Effector memory CD8-positive, alpha-beta T cell (primary cell): ENCODE data around the gene IL11.

ENCODE experiments used
- ATAC-seq: fragments of 150-1000 bp; cut with Tn5 transposase; replicated peaks from 2 replicates; pipeline ENCODE4 v1.10.0; 2021; ENCODE audit warnings: mild to moderate bottlenecking, moderate library complexity
- DNase-seq, 3 experiments: peaks; one replicate each; pipeline ENCODE4 v3.0.0; 2021
- H3K27ac Mint-ChIP-seq, 2 donors: one replicate each; pipeline ENCODE4 v1.8.0; 2022; ENCODE audit warnings: mild to moderate bottlenecking in 2 of 2, mixed read lengths in 2 of 2, moderate library complexity in 2 of 2
- H3K27me3 Mint-ChIP-seq, 2 donors: one replicate each; pipeline ENCODE4 v1.8.0; 2022; ENCODE audit warnings: mixed read lengths in 2 of 2
- H3K36me3 Mint-ChIP-seq: one replicate; pipeline ENCODE4 v1.8.0; 2022; ENCODE audit warnings: mild to moderate bottlenecking, moderate library complexity, mixed read lengths; ENCODE audit not compliant: insufficient read depth
- H3K4me1 Mint-ChIP-seq, 2 donors: one replicate each; pipeline ENCODE4 v1.8.0; 2022; ENCODE audit warnings: low read depth in 2 of 2, mixed read lengths in 2 of 2
- H3K4me3 Mint-ChIP-seq, 2 donors: one replicate each; pipeline ENCODE4 v1.8.0; 2022; ENCODE audit warnings: mild to moderate bottlenecking in 2 of 2, mixed read lengths in 2 of 2, moderate library complexity in 2 of 2
- H3K9me3 Mint-ChIP-seq, 2 donors: one replicate each; pipeline ENCODE4 v1.8.0; 2022; ENCODE audit warnings: mixed read lengths in 2 of 2

Gene IL11

DNA sequence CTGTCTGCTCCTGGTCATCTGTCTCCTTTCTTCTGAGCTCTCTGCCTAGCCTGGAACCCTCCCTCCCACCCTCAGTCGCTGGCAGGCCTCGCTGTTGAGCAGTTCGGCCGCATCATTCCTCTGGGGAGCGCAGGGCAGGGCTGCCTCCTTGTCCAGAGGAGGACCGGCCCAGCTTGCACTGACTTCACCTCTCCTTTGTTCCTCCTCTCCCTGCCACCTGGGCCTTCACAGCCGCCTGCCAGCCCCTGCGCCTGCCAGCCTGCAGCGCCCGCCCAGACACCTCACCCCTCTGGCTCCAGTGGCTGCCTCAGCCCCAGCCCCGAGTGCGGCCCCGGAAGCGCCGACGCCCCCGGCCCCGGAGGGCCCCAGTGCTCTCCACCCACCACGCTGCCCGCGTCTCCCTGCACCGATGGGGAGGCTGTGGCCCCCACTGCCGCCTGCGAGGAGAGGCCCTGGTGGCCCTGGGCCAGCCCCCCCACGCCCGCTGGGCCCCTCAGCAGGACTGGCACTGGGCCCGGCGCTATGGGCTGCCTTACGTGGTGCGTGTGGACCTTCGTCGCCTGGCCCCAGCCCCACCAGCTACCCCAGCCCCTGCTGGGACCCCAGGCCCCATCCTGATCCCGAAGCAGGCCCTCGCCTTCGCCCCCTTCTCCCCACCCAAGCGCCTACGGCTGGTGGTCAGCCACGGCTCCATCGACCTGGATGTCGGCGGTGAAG lies 23.4 kb downstream of the IL11 start:
- no peaks in the 10 kb centered on the region for H3K9me3 Mint-ChIP-seq
- H3K27ac Mint-ChIP-seq, result peak overlapping the region in 1 of 2 donors; percentile 70
- H3K36me3 Mint-ChIP-seq, result peaks cover 26% of the 10 kb centered on the region
- peaks cover 10 to 12% of the 10 kb centered on the region in 2 donors for H3K27me3 Mint-ChIP-seq
- DNase-seq (no peak), ATAC-seq (no peak)
- H3K4me3 Mint-ChIP-seq, result no peak overlapping the region
- peaks cover 9% of the 10 kb centered on the region in 2 donors for H3K4me1 Mint-ChIP-seq

DNA sequence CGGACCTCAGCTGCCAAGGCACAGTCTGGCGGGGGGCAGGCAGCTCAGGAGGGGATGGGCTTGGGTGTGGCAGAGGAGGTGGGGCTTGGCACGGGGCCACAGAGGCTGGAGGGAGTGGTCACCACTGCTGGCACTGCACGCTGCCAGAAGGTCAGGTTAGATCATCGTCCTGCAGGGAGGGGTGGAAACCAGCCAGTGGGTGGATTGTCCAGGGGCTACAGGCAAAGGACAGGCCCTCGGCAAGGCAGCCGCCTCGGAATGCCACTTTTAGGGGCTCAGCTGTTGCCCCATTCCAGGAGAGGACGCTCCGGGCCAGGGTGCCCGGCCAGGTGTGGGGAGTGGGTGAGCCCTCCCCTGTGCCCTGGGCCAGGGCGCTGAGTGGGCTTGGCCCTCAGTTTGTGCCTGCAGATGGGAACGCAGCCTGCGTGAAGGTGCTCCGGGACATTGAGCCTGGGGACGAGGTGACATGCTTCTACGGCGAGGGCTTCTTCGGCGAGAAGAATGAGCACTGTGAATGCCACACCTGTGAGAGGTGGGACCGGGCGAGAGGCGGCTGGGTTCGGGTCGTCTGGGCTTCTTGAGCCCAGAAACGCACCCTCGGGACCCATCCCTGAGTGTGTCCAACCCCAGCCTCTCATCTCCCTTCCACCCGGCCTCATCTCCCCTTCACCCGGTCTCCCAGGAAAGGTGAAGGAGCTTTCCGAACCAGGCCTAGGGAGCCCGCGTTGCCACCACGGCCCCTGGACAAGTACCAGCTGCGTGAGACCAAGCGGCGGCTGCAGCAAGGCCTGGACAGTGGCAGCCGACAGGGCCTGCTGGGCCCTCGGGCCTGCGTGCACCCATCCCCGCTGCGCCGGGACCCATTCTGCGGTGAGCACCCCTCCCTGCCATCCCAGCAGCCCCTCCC lies 24.2 kb downstream of the IL11 start:
- H3K4me3 Mint-ChIP-seq, result no peak overlapping the region
- ATAC-seq (no peak), DNase-seq (no peak)
- H3K4me1 Mint-ChIP-seq, result peaks cover under 1 to 2% of the 10 kb centered on the region in 2 donors
- H3K36me3 Mint-ChIP-seq, result peaks cover 21% of the 10 kb centered on the region
- H3K27ac Mint-ChIP-seq, result no peak overlapping the region
- peaks cover 2 to 4% of the 10 kb centered on the region in 2 donors for H3K27me3 Mint-ChIP-seq
- no peaks in the 10 kb centered on the region for H3K9me3 Mint-ChIP-seq

DNA sequence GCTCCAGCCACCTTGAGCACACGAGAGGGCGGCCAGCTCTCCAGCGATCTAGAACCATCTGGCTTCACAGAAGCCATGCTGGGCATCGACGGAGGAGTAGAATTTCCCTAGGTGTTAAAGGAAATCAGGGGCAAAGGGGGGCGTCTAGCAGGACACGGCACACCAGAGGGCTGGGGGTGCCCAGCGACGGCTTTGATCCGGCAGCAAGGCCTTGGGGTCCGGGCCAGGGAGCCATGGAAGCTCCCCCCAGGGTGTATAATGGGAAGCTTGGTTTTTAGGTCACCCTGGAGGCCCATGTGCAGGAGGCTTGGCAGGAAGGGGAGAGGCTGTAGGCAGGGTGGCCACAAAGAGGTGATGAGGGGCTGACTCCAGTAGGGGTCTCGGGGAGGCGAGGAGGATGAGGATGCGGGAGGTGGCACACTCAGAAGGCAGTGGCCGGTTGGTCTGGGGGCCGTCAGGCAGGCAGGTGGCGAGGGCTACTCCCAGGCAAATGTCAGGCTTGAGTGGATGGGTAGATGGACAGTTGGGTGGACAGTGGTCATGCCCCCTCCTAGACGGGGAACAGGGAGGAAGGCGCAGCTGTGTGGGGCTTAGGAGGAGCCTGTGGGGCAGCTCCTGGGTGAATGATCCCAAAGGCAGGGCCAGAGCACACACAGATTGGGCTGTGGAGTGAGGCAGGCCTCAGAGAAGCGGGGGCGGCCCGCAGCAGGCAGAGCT lies 25.0 kb downstream of the IL11 start:
- H3K27ac Mint-ChIP-seq, result peak overlapping the region in 1 of 2 donors; percentile 62
- no peaks in the 10 kb centered on the region for H3K27me3 Mint-ChIP-seq
- ATAC-seq, result no peak
- H3K4me1 Mint-ChIP-seq, result peaks cover 8 to 9% of the 10 kb centered on the region in 2 donors
- H3K9me3 Mint-ChIP-seq, result no peaks in the 10 kb centered on the region
- DNase-seq, result no peak
- H3K36me3 Mint-ChIP-seq, result peaks cover 29% of the 10 kb centered on the region
- H3K4me3 Mint-ChIP-seq, result no peak overlapping the region

DNA sequence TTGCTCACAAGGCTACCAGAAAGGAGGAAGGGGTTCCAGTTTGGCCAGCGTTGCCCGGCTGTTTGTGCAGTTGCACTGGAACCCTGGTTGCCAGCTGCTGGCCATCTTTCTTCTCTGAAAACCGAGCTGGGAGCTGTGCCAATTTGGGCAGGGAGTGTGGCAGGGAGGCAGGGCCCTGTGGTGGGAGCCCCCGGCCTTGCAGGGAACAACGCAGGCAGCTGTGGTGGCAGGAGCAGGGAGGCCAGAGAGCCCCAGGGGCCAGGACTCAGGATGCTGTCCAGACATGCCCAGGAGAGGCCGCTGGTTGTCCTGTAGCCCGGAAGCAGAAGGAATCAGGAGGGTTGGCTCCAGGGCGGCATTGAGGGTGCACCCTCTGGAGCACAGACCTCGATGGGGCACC lies 25.8 kb downstream of the IL11 start:
- DNase-seq, result no peak
- Mint-ChIP-seq H3K4me1 (peaks cover 11 to 15% of the 10 kb centered on the region in 2 donors), H3K4me3 (no peak overlapping the region), H3K9me3 (no peaks in the 10 kb centered on the region), H3K27ac (peak overlapping the region in 1 of 2 donors; percentile 62), H3K36me3 (peaks cover 37% of the 10 kb centered on the region), H3K27me3 (no peaks in the 10 kb centered on the region)
- no peak for ATAC-seq

DNA sequence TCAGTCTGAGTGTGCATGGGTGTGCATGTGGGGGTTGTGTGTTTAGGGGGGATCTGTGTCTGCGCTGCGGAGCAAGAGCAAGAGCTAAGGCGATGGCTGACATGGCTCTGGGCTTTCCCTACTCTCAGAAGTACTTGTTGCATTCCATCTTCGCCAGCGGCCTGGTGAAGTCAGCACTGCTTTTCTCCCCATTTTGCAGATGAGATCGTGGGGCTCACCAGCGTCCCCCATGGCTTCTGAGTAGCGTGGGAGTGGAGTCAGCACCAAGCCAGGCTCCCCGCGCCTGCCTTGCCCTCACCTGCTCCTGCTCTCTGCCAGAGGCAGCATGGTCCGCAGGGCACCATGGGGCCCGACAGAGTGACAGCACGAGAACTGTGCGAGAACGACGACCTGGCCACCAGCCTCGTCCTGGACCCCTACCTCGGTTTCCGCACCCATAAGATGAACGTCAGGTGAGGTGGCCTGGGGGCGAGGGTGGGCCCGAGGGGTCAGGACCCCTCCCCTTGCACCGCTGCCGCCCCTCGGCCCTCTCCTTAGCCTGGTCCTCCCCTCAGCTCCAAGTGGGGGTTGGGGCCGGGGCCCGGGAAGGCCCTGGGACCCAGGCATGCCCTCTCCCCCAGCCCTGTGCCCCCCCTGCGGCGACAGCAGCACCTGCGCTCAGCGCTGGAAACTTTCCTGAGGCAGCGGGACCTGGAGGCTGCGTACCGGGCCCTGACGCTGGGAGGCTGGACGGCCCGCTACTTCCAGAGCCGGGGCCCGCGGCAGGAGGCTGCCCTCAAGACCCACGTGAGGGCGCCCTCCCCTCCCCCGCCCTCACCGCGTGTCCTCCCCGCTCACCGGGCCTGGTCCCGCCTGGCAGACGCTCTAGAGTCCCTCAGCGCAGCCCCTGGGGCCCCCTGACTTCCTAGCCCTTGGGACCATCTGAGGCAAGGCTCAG lies 28.4 kb downstream of the IL11 start:
- H3K36me3 Mint-ChIP-seq, result peaks cover 58% of the 10 kb centered on the region
- peak overlapping the region; percentile 75 to 94 for H3K4me3 Mint-ChIP-seq
- DNase-seq (no peak), ATAC-seq (no peak)
- H3K27ac Mint-ChIP-seq, result peak overlapping the region; percentile 99 to 100
- peaks cover 16 to 25% of the 10 kb centered on the region in 2 donors for H3K4me1 Mint-ChIP-seq
- H3K9me3 Mint-ChIP-seq, result no peaks in the 10 kb centered on the region
- peaks cover 6 to 14% of the 10 kb centered on the region in 2 donors for H3K27me3 Mint-ChIP-seq

DNA sequence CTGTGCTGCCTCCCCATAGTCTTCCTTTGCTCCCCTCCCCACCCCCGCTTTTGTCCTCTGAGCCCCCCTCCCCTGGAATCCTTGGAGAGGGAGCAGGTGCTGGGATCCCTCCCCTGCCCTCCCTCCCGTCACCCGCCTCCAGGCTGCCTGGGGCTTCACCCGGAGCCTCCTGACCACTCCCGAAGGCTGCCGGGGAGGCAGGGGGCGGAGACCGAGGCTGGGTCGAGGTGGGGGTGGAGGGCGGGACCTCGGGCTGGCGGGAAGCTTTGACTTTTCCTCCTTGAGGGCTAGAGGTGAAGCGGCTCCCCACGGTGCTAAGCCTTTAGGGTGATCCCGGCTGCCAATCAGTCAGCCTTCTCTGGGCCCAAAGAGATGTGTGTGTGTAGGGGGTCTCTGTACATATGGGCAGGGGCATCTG lies 29.1 kb downstream of the IL11 start:
- Mint-ChIP-seq H3K4me1 (peaks cover 16 to 25% of the 10 kb centered on the region in 2 donors), H3K4me3 (peak overlapping the region; percentile 75 to 94), H3K36me3 (peaks cover 59% of the 10 kb centered on the region), H3K27me3 (peaks cover 6 to 18% of the 10 kb centered on the region in 2 donors), H3K27ac (peak overlapping the region; percentile 99 to 100), H3K9me3 (no peaks in the 10 kb centered on the region)
- DNase-seq, result no peak
- no peak for ATAC-seq

DNA sequence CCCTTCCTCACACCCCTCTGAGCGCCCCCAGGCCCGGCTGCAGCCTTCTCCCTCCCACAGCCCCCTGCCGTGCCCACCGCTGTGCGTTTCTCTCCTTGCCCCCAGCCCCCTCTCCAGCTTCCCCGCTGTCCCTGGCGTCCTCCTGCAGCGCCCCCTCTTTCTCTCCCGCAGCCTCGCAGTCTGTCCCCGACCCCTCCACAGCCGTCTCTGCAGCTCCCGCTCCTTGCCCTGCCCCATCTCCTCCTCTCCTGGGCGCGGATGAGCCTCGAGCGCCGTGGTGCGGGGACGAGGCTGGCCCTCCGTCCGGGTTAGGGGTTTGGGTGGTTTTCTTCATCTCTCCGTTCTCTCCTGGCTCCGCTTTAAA lies 29.5 kb downstream of the IL11 start:
- Mint-ChIP-seq H3K36me3 (peaks cover 59% of the 10 kb centered on the region), H3K4me1 (peaks cover 16 to 25% of the 10 kb centered on the region in 2 donors), H3K27me3 (peaks cover 7 to 18% of the 10 kb centered on the region in 2 donors), H3K9me3 (no peaks in the 10 kb centered on the region), H3K4me3 (peak overlapping the region; percentile 75 to 94), H3K27ac (peak overlapping the region; percentile 99 to 100)
- no peak for DNase-seq
- no peak for ATAC-seq

DNA sequence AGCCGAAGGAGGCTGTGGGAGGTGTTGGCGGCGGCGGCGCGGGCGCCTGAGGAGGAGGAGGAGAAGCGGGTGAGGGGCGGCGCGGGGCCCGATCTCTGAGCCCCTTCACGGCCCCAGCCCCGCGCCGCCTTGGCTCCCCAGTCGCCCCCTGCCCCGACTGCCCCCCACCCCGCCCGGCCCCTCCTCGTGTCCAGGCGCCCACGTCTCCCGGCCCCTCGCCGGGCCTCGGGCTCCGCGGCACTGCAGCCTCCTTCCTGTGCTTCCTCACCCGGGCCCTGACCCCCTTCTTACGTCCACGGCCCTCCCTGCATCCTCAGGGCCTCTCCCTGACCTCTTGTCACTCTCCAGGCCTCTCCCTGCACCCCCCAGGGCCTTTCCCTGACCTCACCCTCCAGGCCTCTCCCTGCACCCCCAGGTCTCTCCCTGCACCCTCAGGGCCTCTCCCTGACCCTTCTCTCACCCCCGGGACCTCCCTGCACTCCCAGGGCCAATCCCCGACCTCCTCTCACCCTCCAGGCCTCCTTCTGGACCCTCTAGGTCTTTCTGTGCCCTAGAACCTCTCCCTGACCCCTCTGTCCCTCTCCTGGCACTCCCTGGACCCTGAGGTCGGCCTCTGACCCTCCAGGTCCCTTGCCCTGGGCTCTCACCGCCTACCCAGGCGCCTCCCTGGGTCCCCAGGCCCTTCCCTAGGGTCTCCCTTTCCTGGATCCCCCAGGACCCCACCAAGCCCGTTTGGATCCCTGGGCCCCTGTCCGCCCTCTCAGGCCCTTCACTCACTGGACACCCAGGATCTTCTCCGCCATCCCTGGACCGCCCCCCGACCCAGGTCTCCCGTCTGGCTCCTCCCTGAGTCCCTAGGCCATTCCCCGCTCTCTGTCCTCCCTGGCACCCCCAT lies 30.1 kb downstream of the IL11 start:
- H3K36me3 Mint-ChIP-seq, result peaks cover 54% of the 10 kb centered on the region
- no peaks in the 10 kb centered on the region for H3K9me3 Mint-ChIP-seq
- H3K4me1 Mint-ChIP-seq, result peaks cover 16 to 25% of the 10 kb centered on the region in 2 donors
- ATAC-seq (no peak), DNase-seq (peak; percentile 33 to 36 (median 35))
- H3K27ac Mint-ChIP-seq, result peak overlapping the region; percentile 99 to 100
- H3K4me3 Mint-ChIP-seq, result peak overlapping the region; percentile 75 to 94
- peaks cover 13 to 22% of the 10 kb centered on the region in 2 donors for H3K27me3 Mint-ChIP-seq

DNA sequence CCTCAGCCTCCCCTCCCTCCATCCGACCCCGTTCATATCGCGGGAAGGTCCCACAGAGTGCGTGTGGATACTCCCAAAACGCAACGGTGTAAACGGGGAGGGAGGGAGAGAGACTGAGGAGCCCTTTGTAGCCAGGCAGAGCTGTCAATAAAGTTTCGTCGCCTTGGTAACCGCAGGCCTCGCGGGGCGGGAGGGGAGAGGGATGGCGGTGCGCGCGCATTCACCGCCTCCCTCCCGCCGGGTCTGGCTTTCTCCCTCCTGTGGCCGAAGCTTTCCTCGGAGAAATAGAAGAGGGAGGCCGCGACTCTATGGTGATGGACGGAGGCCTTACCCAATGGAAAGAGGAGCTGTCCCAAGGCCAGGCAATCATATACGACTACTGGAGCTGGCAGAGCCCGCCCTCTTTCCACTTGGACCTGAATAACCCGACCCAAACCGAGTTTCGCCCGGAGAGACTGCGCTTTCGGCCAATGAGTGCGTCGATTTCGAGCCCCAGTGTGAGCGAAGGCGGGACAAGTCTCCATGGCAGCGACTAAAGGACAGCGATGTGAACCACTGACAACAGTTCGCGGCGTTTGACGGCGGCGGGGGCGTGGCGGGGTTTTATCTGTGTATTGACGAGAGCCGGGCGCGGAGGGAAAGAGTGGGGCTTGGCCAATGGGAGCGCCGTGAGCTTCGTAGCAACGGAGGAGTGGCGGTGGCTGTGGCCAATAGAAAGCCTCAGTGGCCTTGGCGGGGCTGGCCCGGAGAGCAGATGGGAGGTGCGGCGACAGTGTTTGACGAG lies 31.0 kb downstream of the IL11 start, which contains the start of gene KMT5C:
Gene KMT5C, plus strand, starts transcription at position 772 of the 784 bp plus-strand sequence. CDS start 2,061 bp downstream, outside the sequence.
- Mint-ChIP-seq H3K4me3 (peak within 1 kb of the TSS; percentile 75 to 94), H3K27ac (peak within 1 kb of the TSS; percentile 99 to 100), H3K36me3 (peaks cover 48% of the 10 kb centered on the region), H3K9me3 (no peaks in the 10 kb centered on the region), H3K4me1 (peaks cover 16 to 25% of the 10 kb centered on the region in 2 donors), H3K27me3 (peaks cover 21 to 29% of the 10 kb centered on the region in 2 donors)
- ATAC-seq (peak; percentile 69), DNase-seq (peak; percentile 100)

DNA sequence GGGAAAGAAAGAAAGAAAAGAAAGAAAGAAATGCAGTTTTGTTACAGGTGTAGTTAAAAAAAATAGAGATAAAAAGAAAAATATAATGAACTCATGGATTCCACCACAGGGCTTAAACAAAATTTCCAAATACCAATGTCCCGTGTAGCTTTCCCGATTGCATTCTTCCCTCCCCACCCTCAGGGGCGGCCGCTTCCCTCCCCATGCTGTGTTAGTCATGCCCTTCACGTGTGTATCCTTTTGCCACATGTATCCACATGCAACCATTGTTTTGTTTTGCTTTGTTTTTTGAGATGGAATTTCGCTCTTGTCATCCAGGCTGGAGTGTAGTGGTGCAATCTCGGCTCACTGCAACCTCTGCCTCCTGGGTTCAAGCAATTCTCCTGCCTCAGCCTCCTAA lies 34.2 kb downstream of the IL11 start:
- Mint-ChIP-seq H3K4me3 (no peak overlapping the region), H3K27ac (no peak overlapping the region), H3K27me3 (peaks cover 30 to 39% of the 10 kb centered on the region in 2 donors), H3K9me3 (no peaks in the 10 kb centered on the region), H3K36me3 (peaks cover 42% of the 10 kb centered on the region), H3K4me1 (peaks cover 14 to 25% of the 10 kb centered on the region in 2 donors)
- no peak for DNase-seq
- no peak for ATAC-seq

DNA sequence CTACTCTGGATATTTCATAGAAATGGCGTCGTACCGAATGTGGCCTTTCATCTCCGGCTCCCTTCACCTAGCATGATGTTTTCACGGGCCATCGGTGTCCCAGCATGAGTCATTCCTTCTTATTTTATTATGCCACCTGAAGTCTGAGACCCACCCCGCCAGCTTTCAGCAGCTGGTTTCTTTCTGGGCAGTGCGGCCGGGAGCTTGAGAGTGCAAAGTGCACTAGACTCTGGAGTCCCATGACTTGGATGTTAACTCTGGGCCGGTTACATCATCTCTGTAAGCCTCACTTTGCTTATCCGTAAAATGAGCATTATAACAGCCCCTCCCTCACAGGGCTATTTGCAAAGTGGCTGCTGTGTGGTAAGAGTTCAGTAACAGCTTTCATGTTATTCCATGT lies 36.4 kb downstream of the IL11 start:
- no peak for ATAC-seq
- Mint-ChIP-seq H3K9me3 (no peaks in the 10 kb centered on the region), H3K27ac (no peak overlapping the region), H3K36me3 (peaks cover 21% of the 10 kb centered on the region), H3K4me3 (no peak overlapping the region), H3K27me3 (peaks cover 33 to 39% of the 10 kb centered on the region in 2 donors), H3K4me1 (peaks cover 5 to 7% of the 10 kb centered on the region in 2 donors)
- no peak for DNase-seq
